ENCODE results near the gene VAV2.

- TF ChIP-seq POLR2A (conservative IDR thresholded peaks at IDR 0.05): no peak
- no peak for TF ChIP-seq ZEB2 (IDR thresholded peaks at IDR 0.05)
- TF ChIP-seq CTCF (IDR thresholded peaks at IDR 0.05 in 2 of 3, conservative IDR thresholded peaks at IDR 0.05 in 1 of 3; ENCODE audit: insufficient read depth in 2 of 3, low read depth in 1 of 3, low read length in 3 of 3): no peak
- no peak for TF ChIP-seq ZBTB2 (IDR thresholded peaks at IDR 0.05)
- no peak for TF ChIP-seq ZNF224 (CRISPR knock-in tag; IDR thresholded peaks at IDR 0.05)
- no peak for TF ChIP-seq ELF4 (CRISPR knock-in tag; IDR thresholded peaks at IDR 0.05)
- no peak for TF ChIP-seq ARID4B (CRISPR knock-in tag; IDR thresholded peaks at IDR 0.05)
- no peak for TF ChIP-seq MLLT1 (IDR thresholded peaks at IDR 0.05)
- TF ChIP-seq RERE (CRISPR knock-in tag; IDR thresholded peaks at IDR 0.05; ENCODE audit: borderline replicate concordance): no peak
- no peak for TF ChIP-seq SREBF2 (CRISPR knock-in tag; IDR thresholded peaks at IDR 0.05)
Observed at GRCh38 chr9:133958756-133959155, 33.4 kb downstream of the VAV2 start.

All from K562 (cell line).